Neural progenitor cell (in vitro differentiated cells): ENCODE results near the gene RPS15A.
"Not testable (repeated sequence)": the region's sequence is repeated elsewhere in the genome, so short reads cannot be mapped to it uniquely, and the experiment has no call there.

Experiments used
- EZH2 ChIP-seq: fragments of 200-600 bp; sonication (generic); IDR thresholded peaks from 2 replicates; pipeline ENCODE4 v1.6.1; 2017; ENCODE audit warnings: antibody characterized with exemption, mild to moderate bottlenecking, moderate library complexity
- EZH2phosphoT487 ChIP-seq: fragments of 200-600 bp; sonication (generic); IDR thresholded peaks from 2 replicates; pipeline ENCODE4 v1.6.1; 2017; ENCODE audit warnings: antibody characterized with exemption
- TF ChIP-seq, protein P1 (sequence below): fragments of 200-600 bp; sonication (generic); IDR thresholded peaks from 2 replicates; pipeline ENCODE4 v1.5.1; 2017; ENCODE audit warnings: antibody characterized with exemption, mild to moderate bottlenecking

GRCh38 chr16:18776334-18776733, 13.8 kb downstream of the RPS15A start:
- TF ChIP-seq, protein P1, sequence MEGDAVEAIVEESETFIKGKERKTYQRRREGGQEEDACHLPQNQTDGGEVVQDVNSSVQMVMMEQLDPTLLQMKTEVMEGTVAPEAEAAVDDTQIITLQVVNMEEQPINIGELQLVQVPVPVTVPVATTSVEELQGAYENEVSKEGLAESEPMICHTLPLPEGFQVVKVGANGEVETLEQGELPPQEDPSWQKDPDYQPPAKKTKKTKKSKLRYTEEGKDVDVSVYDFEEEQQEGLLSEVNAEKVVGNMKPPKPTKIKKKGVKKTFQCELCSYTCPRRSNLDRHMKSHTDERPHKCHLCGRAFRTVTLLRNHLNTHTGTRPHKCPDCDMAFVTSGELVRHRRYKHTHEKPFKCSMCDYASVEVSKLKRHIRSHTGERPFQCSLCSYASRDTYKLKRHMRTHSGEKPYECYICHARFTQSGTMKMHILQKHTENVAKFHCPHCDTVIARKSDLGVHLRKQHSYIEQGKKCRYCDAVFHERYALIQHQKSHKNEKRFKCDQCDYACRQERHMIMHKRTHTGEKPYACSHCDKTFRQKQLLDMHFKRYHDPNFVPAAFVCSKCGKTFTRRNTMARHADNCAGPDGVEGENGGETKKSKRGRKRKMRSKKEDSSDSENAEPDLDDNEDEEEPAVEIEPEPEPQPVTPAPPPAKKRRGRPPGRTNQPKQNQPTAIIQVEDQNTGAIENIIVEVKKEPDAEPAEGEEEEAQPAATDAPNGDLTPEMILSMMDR = not testable (repeated sequence)
- not testable (repeated sequence) for TF ChIP-seq EZH2, EZH2phosphoT487
